Mucosa of stomach (tissue), 1 donor: ENCODE data around the gene HMGB1.

ENCODE experiments used
- H3K27me3 ChIP-seq: one replicate; pipeline ENCODE4 v1.7.0; 2013; ENCODE audit warnings: mild to moderate bottlenecking, low read length; ENCODE audit not compliant: control insufficient read depth, insufficient read depth
- H3K36me3 ChIP-seq: one replicate; pipeline ENCODE4 v1.7.0; 2013; ENCODE audit warnings: low read length; ENCODE audit not compliant: control insufficient read depth, insufficient read depth
- H3K4me1 ChIP-seq: one replicate; pipeline ENCODE4 v1.7.0; 2013; ENCODE audit warnings: mild to moderate bottlenecking, low read length; ENCODE audit not compliant: control insufficient read depth, insufficient read depth
- H3K4me3 ChIP-seq: one replicate; pipeline ENCODE4 v1.7.0; 2013; ENCODE audit warnings: low read length
- H3K9ac ChIP-seq: one replicate; pipeline ENCODE4 v1.7.0; 2013; ENCODE audit warnings: mild to moderate bottlenecking, low read length, moderate library complexity
- H3K9me3 ChIP-seq: one replicate; pipeline ENCODE4 v1.7.0; 2013; ENCODE audit warnings: mild to moderate bottlenecking, low read length, moderate library complexity; ENCODE audit not compliant: control insufficient read depth
- donor health status: Pancreatic carcinoma.

HMGB1 gene

GRCh38 chr13:30442926-30443325, 22.8 kb downstream of the HMGB1 start:
- Histone ChIP-seq H3K4me1 (peaks cover 12% of the 10 kb centered on the region), H3K27me3 (no peaks in the 10 kb centered on the region), H3K36me3 (no peaks in the 10 kb centered on the region), H3K9ac (no peak overlapping the region), H3K9me3 (no peaks in the 10 kb centered on the region), H3K4me3 (no peak overlapping the region)

GRCh38 chr13:30440910-30441703, 24.6 kb downstream of the HMGB1 start:
- H3K4me1 ChIP-seq = peaks cover 9% of the 10 kb centered on the region
- H3K9me3 ChIP-seq = no peaks in the 10 kb centered on the region
- H3K4me3 ChIP-seq = no peak overlapping the region
- H3K27me3 ChIP-seq = no peaks in the 10 kb centered on the region
- no peaks in the 10 kb centered on the region for H3K36me3 ChIP-seq
- H3K9ac ChIP-seq = no peak overlapping the region

GRCh38 chr13:30438286-30438685, 27.4 kb downstream of the HMGB1 start:
- H3K4me3 ChIP-seq = no peak overlapping the region
- H3K4me1 ChIP-seq = no peaks in the 10 kb centered on the region
- H3K36me3 ChIP-seq = no peaks in the 10 kb centered on the region
- no peaks in the 10 kb centered on the region for H3K9me3 ChIP-seq
- no peaks in the 10 kb centered on the region for H3K27me3 ChIP-seq
- H3K9ac ChIP-seq = no peak overlapping the region

DNA sequence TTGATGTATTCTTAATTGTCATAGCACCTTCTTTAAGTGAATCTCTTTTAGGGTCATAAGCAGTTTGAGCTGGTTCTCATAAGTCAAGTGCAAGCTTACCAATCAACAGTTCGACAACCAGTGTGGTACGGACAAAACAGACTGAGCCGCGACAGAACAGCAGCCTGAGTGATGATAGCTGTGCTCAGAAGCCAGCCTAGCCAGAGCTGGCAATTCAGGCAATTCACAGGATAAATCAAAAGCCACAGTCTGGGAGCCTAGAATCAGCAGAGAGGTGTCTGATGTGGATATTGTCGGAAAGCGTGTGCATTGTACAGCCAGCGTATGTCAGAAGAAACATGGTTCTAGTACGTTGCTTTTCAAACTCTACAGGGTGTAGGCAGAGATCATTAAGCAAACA, 28.6 kb downstream of the HMGB1 start:
- H3K9me3 ChIP-seq = no peaks in the 10 kb centered on the region
- no peak overlapping the region for H3K9ac ChIP-seq
- no peaks in the 10 kb centered on the region for H3K4me1 ChIP-seq
- no peaks in the 10 kb centered on the region for H3K27me3 ChIP-seq
- H3K4me3 ChIP-seq = no peak overlapping the region
- H3K36me3 ChIP-seq = no peaks in the 10 kb centered on the region

GRCh38 chr13:30435911-30436451, 29.8 kb downstream of the HMGB1 start:
- Histone ChIP-seq H3K9ac (no peak overlapping the region), H3K4me3 (no peak overlapping the region), H3K4me1 (no peaks in the 10 kb centered on the region), H3K36me3 (no peaks in the 10 kb centered on the region), H3K27me3 (no peaks in the 10 kb centered on the region), H3K9me3 (no peaks in the 10 kb centered on the region)

GRCh38 chr13:30431269-30431940, 34.3 kb downstream of the HMGB1 start:
- Histone ChIP-seq H3K4me3 (no peak overlapping the region), H3K9me3 (no peaks in the 10 kb centered on the region), H3K9ac (no peak overlapping the region), H3K27me3 (no peaks in the 10 kb centered on the region), H3K36me3 (no peaks in the 10 kb centered on the region), H3K4me1 (no peaks in the 10 kb centered on the region)

DNA sequence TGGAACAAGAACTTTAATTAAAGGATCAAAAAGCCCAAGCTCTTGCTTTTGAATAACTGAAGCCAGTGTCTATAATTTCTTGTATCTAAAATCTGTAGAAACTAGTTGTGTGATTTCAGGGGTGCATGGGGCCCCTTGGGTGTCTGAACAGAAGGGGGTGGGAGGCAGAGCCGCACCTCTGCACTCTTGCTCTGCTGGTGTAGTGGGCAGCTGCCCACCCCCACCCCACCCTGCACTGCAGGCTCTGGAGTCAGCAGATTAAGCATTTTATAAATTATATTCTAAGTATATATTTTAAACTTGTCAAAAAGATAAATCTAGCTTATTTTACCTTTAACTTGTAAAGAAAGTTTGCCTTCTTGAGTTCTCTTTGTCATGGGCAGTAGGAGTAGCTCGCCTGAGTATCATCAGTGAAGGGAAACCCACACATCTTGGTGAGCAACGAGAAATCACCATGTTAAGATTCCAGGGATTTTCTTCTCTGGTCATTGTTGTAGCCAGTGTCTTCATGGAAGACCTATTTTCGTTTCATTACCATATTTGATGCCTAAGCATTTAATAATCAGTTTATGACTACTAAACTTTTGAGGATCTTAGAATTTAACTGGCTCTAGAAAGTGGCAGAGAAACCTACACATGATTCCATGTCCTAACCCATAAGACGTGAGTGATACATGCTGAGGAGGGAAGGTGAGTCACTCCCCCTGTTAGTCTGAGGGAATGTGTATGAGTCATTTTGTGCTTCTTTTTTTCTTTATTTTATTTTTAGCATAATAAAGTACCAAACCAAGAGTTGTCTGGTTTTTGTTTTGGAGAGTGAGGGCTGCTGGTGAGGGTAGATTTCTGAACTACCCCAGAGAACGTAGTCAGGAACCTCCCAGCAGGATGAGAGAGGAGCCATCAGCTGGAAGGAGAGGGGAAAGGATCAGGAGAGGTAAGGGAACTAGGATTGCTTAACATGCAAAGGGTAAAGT, 35.7 kb downstream of the HMGB1 start:
- no peaks in the 10 kb centered on the region for H3K27me3 ChIP-seq
- no peak overlapping the region for H3K4me3 ChIP-seq

GRCh38 chr13:30429235-30429634, 36.5 kb downstream of the HMGB1 start:
- Histone ChIP-seq H3K36me3 (no peaks in the 10 kb centered on the region), H3K4me1 (no peaks in the 10 kb centered on the region), H3K27me3 (no peaks in the 10 kb centered on the region), H3K4me3 (no peak overlapping the region), H3K9me3 (no peaks in the 10 kb centered on the region), H3K9ac (no peak overlapping the region)

More for the DNA sequence above, 35.7 kb downstream of the HMGB1 start:
- no peaks in the 10 kb centered on the region for H3K36me3 ChIP-seq
- no peak overlapping the region for H3K9ac ChIP-seq
- H3K4me1 ChIP-seq = no peaks in the 10 kb centered on the region
- no peaks in the 10 kb centered on the region for H3K9me3 ChIP-seq

DNA sequence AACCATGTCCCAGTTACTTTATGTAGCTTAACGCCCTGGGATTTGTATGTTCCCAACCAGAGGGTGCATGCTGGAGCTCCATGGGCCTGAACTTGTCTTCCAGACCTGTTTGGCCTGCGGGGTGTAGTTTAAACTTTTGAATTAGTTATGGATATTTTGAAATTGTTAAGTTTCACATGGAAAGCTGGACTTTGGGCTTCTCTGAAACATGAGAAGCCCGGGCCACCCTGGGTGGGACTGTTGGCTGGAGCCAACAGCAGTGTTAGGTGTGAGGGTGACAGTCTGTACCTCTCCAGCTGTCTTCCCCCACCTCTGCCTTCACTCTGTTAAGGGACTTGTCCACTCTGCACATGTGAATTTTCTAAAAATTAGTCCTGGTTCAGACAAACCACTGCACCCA, 41.8 kb downstream of the HMGB1 start:
- Histone ChIP-seq H3K4me1 (peaks cover 9% of the 10 kb centered on the region), H3K27me3 (peaks cover 6% of the 10 kb centered on the region), H3K9me3 (no peaks in the 10 kb centered on the region), H3K36me3 (no peaks in the 10 kb centered on the region), H3K9ac (no peak overlapping the region), H3K4me3 (no peak overlapping the region)

GRCh38 chr13:30422054-30422839, 43.5 kb downstream of the HMGB1 start, which contains the start of gene UBE2L5:
Gene UBE2L5, plus strand, starts transcription at chr13:30422493. Its CDS starts 5,498 bp downstream, at chr13:30427991.
- no peak within 1 kb of the TSS for H3K4me3 ChIP-seq
- H3K4me1 ChIP-seq = peaks cover 9% of the 10 kb centered on the region
- H3K9me3 ChIP-seq = no peaks in the 10 kb centered on the region
- no peaks in the 10 kb centered on the region for H3K36me3 ChIP-seq
- H3K9ac ChIP-seq = peak within 1 kb of the TSS; percentile 78
- H3K27me3 ChIP-seq = peaks cover 6% of the 10 kb centered on the region
